CD4-positive, alpha-beta memory T cell (primary cell): ENCODE measurements around the gene CYP3A5. TPM values are rescaled to one million over a fixed set of nuclear protein-coding genes. Genes with fewer than 3 reads are reported as not detected.

Experiments used
- CTCF ChIA-PET: fragments of 350-600 bp; sonication (Branson Sonifier 250); formaldehyde crosslinking; loops from one replicate; lab custom pipeline; 2021; ENCODE audit warnings: inconsistent platforms; ENCODE audit not compliant: partially characterized antibody; lab: Charles Lee
- POLR2A ChIA-PET: fragments of 350-600 bp; sonication (Branson Sonifier 250); formaldehyde crosslinking; loops from one replicate; lab custom pipeline; 2021; ENCODE audit not compliant: partially characterized antibody; lab: Charles Lee
- DNase-seq, 5 donors: peaks; one replicate each; pipeline versions ENCODE4 v3.0.0 to v3.0.0-alpha.2; 2020 to 2022; ENCODE audit warnings: mixed read lengths in 1 of 5
- H3K27ac ChIP-seq: one replicate; pipeline ENCODE4 v1.7.0; 2013; ENCODE audit warnings: low read depth, low read length
- H3K27me3 ChIP-seq: 2 replicates; pipeline ENCODE4 v1.7.0; 2013; ENCODE audit warnings: mild to moderate bottlenecking, low read length, moderate library complexity; ENCODE audit not compliant: insufficient read depth
- H3K36me3 ChIP-seq: 2 replicates; pipeline ENCODE4 v1.7.0; 2013; ENCODE audit warnings: mild to moderate bottlenecking, low read length, moderate library complexity; ENCODE audit not compliant: insufficient read depth
- H3K4me1 ChIP-seq: 2 replicates; pipeline ENCODE4 v1.7.0; 2013; ENCODE audit warnings: mild to moderate bottlenecking, low read length, moderate library complexity; ENCODE audit not compliant: insufficient read depth
- H3K4me3 ChIP-seq, 2 donors: one replicate each; pipeline ENCODE4 v1.7.0; 2013; ENCODE audit warnings: low read length in 2 of 2, mild to moderate bottlenecking in 1 of 2
- H3K9me3 ChIP-seq, 2 donors: one replicate each; pipeline ENCODE4 v1.7.0; 2013; ENCODE audit warnings: low read length in 2 of 2, control low read depth in 1 of 2; ENCODE audit not compliant: control insufficient read depth in 1 of 2
- H3K27ac Mint-ChIP-seq, 7 donors: one replicate each; pipeline ENCODE4 v1.8.0; 2020 to 2021; ENCODE audit warnings: mixed read lengths in 7 of 7, mild to moderate bottlenecking in 6 of 7, inconsistent platforms in 3 of 7, moderate library complexity in 3 of 7
- H3K27me3 Mint-ChIP-seq, 2 donors: one replicate each; pipeline ENCODE4 v1.8.0; 2020 to 2021; ENCODE audit warnings: mixed read lengths in 2 of 2
- H3K36me3 Mint-ChIP-seq, 2 donors: one replicate each; pipeline ENCODE4 v1.8.0; 2020 to 2021; ENCODE audit warnings: mixed read lengths in 2 of 2, inconsistent platforms in 1 of 2, mild to moderate bottlenecking in 1 of 2
- H3K4me1 Mint-ChIP-seq, 4 donors: one replicate each; pipeline ENCODE4 v1.8.0; 2020 to 2021; ENCODE audit warnings: mixed read lengths in 4 of 4, mild to moderate bottlenecking in 1 of 4
- H3K4me3 Mint-ChIP-seq, 8 donors: one replicate each; pipeline ENCODE4 v1.8.0; 2020 to 2021; ENCODE audit warnings: mixed read lengths in 8 of 8, mild to moderate bottlenecking in 7 of 8, moderate library complexity in 6 of 8, inconsistent platforms in 3 of 8
- H3K9me3 Mint-ChIP-seq, 8 donors: one replicate each; pipeline ENCODE4 v1.8.0; 2020 to 2021; ENCODE audit warnings: mixed read lengths in 8 of 8, mild to moderate bottlenecking in 5 of 8, inconsistent platforms in 3 of 8, moderate library complexity in 1 of 8
- intact Hi-C: fragments of 100-400 bp; cut with micrococcal nuclease; formaldehyde crosslinking; loops from one replicate; pipeline ENCODE4 v1.15.1; 2023
- polyA plus RNA-seq, 2 donors: library from polyadenylated mRNA; unstranded; fragments of 300-500 nt; fragmentation: Illumina TruSeq; gene quantifications; one replicate each; pipeline ENCODE4 v1.2.3, GENCODE V29; 2021
- total RNA-seq, 2 experiments: library from RNA; stranded (reverse); gene quantifications; one replicate each; pipeline ENCODE4 v1.2.3, GENCODE V29; 2021

The CYP3A5 gene
- total and polyA plus RNA-seq, 4 experiments from 2014 or later, result 0.19 to 0.45 TPM; not detected in 2

DNA sequence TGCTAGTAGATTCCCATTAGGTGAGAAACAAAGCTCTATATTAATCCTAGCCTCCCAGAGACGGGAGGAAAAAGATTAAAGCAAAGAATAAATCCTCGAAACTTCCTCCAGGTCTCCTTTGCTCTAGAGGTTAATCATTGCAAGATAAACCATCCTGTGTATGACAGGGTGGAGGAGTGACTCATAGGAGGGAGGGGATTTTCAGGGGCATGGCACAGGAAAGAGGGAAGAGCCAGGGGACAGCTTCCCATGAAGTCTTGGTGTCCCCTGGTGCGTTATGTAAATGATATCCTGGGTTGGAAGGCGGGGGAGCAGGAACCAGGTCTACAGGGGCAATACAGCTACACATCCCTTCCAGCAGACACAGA is 780 bp downstream of the CYP3A5 start:
- intact Hi-C loops, result no loop called here
- Histone ChIP-seq H3K4me1 (peaks cover 6% of the 10 kb centered on the region), H3K27ac (no peak overlapping the region), H3K27me3 (no peaks in the 10 kb centered on the region), H3K4me3 (no peak overlapping the region), H3K36me3 (no peaks in the 10 kb centered on the region), H3K9me3 (no peaks in the 10 kb centered on the region)
- Mint-ChIP-seq H3K27me3 (peaks cover 5% of the 10 kb centered on the region in 2 donors), H3K36me3 (peaks cover 4 to 33% of the 10 kb centered on the region in 2 donors), H3K4me3 (no peak overlapping the region), H3K27ac (no peak overlapping the region), H3K4me1 (peaks cover 11 to 19% (median 16%) of the 10 kb centered on the region in 4 donors), H3K9me3 (peaks cover 0 to 5% (median 1%) of the 10 kb centered on the region in 8 donors)
- no peak for DNase-seq
- ChIA-PET POLR2A (no interaction called here), CTCF (no interaction called here)

DNA sequence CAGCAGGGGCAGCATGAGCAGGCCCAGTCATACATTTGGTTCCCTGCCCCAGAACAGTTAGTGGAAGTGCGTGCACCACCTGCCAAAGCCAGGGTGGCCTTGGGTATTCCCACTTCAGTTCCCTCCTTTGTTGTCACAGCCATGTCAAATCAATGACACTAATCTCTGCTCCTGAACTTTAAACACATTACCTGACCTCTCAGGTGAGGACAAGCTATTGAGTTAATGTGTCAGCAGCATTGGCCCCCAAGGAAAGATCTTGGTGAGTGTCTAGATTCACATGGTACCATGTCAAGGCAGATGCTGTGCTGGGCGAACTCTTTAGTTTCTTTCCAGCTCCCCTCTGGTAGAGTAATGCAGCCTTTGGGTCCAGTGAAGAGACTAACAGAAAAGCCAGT is 2.1 kb downstream of the CYP3A5 start:
- H3K27ac Mint-ChIP-seq, result no peak overlapping the region
- intact Hi-C loops, result no loop called here
- CTCF ChIA-PET, result no interaction called here

GRCh38 chr7:99677013-99677647 is 2.7 kb downstream of the CYP3A5 start:
- Histone ChIP-seq H3K27me3 (no peaks in the 10 kb centered on the region), H3K9me3 (no peaks in the 10 kb centered on the region), H3K27ac (no peak overlapping the region), H3K4me1 (peaks cover 6% of the 10 kb centered on the region), H3K36me3 (no peaks in the 10 kb centered on the region), H3K4me3 (no peak overlapping the region)
- Mint-ChIP-seq H3K4me1 (peaks cover 11 to 26% (median 17%) of the 10 kb centered on the region in 4 donors), H3K4me3 (no peak overlapping the region), H3K36me3 (peaks cover 2 to 18% of the 10 kb centered on the region in 2 donors), H3K9me3 (peaks cover 0 to 3% (median 0%) of the 10 kb centered on the region in 8 donors), H3K27me3 (peaks cover 0 to 5% of the 10 kb centered on the region in 2 donors), H3K27ac (peak overlapping the region in 1 of 7 donors; percentile 29)
- intact Hi-C loops, result no loop called here
- DNase-seq, result no peak
- POLR2A ChIA-PET, result no interaction called here
- CTCF ChIA-PET, result no interaction called here

More for the DNA sequence above, 2.1 kb downstream of the CYP3A5 start:
- POLR2A ChIA-PET, result no interaction called here
- peaks cover 0 to 4% (median 1%) of the 10 kb centered on the region in 8 donors for H3K9me3 Mint-ChIP-seq
- Histone ChIP-seq H3K27ac (no peak overlapping the region), H3K9me3 (no peaks in the 10 kb centered on the region), H3K4me3 (no peak overlapping the region), H3K27me3 (no peaks in the 10 kb centered on the region), H3K36me3 (no peaks in the 10 kb centered on the region), H3K4me1 (peaks cover 6% of the 10 kb centered on the region)
- H3K27me3 Mint-ChIP-seq, result peaks cover 0 to 5% of the 10 kb centered on the region in 2 donors
- H3K4me3 Mint-ChIP-seq, result no peak overlapping the region
- no peak for DNase-seq
- H3K4me1 Mint-ChIP-seq, result peaks cover 11 to 26% (median 16%) of the 10 kb centered on the region in 4 donors
- peaks cover 2 to 24% of the 10 kb centered on the region in 2 donors for H3K36me3 Mint-ChIP-seq

DNA sequence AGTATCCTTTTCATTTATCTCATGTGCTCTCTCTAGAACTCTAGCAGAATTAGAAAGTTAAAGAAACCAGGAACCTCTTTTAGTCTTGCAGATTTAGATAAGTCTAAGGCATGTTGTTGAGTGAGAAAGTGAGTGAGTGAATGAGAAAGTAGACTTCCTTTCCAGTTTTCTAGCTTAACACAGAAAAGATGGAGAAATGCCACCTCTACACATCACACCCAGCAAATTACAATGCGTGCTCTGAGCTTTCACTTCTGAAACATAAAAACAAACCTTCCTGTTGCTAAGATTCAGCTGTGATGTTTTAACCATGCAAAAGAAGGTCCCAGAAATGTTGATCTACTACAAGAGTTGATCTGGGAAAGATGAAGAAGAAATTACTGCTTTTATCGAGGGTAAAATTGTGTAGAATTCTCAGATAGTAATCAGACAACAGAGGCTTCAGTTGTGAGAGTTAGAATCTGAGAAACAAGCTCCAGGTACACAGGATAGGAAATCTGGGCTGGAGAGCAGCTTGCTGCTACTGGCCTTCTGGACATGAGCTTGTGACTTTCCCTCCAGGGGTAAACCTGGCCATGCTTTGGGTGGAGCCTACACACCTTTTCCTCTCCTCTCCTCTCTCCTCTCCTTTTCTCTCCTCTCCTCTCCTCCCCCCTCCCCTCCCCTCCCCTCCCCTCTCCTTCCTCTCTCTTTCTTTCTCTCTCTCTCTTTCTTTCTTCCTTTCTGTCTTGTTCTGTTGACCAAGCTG is 4.6 kb downstream of the CYP3A5 start:
- Mint-ChIP-seq H3K9me3 (no peaks in the 10 kb centered on the region), H3K27me3 (peaks cover 0 to under 1% of the 10 kb centered on the region in 2 donors), H3K27ac (peak overlapping the region in 6 of 7 donors; percentile 54 to 96 (median 73)), H3K4me1 (peaks cover 11 to 26% (median 17%) of the 10 kb centered on the region in 4 donors), H3K36me3 (peaks cover 0 to 5% of the 10 kb centered on the region in 2 donors), H3K4me3 (peak overlapping the region in 6 of 8 donors; percentile 14 to 58 (median 36))
- peak in 1 of 5 donors; percentile 5 for DNase-seq
- H3K4me3 ChIP-seq, result no peak overlapping the region
- intact Hi-C loops, result no loop called here
- no peak overlapping the region for H3K27ac ChIP-seq
- POLR2A ChIA-PET, result no interaction called here
- no peaks in the 10 kb centered on the region for H3K9me3 ChIP-seq
- H3K36me3 ChIP-seq, result no peaks in the 10 kb centered on the region
- H3K27me3 ChIP-seq, result no peaks in the 10 kb centered on the region
- CTCF ChIA-PET, result no interaction called here
- H3K4me1 ChIP-seq, result peaks cover 6% of the 10 kb centered on the region

DNA sequence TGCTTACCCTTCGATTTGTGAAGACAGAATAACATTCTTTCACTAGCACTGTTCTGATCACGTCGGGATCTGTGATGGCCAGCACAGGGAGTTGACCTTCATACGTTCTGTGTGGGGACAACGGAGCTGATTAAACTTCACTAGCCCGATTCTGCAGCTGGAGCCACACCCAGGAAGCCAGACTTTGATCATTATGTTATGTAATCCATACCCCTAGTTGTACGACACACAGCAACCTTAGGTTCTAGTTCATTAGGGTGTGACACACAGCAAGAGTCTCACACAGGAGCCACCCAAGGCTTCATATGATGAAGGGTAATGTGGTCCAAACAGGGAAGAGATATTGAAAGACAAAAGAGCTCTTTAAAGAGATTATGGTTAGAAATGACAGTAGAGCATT is 7.2 kb downstream of the CYP3A5 start:
- Mint-ChIP-seq H3K9me3 (no peaks in the 10 kb centered on the region), H3K27ac (peak overlapping the region in 2 of 7 donors; percentile 41 to 54), H3K4me1 (peaks cover 11 to 26% (median 17%) of the 10 kb centered on the region in 4 donors), H3K27me3 (no peaks in the 10 kb centered on the region), H3K4me3 (no peak overlapping the region), H3K36me3 (peaks cover 0 to 7% of the 10 kb centered on the region in 2 donors)
- no peak for DNase-seq
- Histone ChIP-seq H3K4me1 (peaks cover 6% of the 10 kb centered on the region), H3K27me3 (no peaks in the 10 kb centered on the region), H3K27ac (no peak overlapping the region), H3K4me3 (no peak overlapping the region), H3K36me3 (no peaks in the 10 kb centered on the region), H3K9me3 (no peaks in the 10 kb centered on the region)
- ChIA-PET POLR2A (no interaction called here), CTCF (no interaction called here)
- intact Hi-C loops, result no loop called here

- Mint-ChIP-seq H3K27ac (no peak overlapping the region), H3K9me3 (no peaks in the 10 kb centered on the region), H3K4me3 (no peak overlapping the region), H3K36me3 (peaks cover 2 to 21% of the 10 kb centered on the region in 2 donors), H3K4me1 (peaks cover 3 to 15% (median 6%) of the 10 kb centered on the region in 4 donors), H3K27me3 (no peaks in the 10 kb centered on the region)
- Histone ChIP-seq H3K27ac (no peak overlapping the region), H3K9me3 (no peaks in the 10 kb centered on the region), H3K4me3 (no peak overlapping the region), H3K27me3 (no peaks in the 10 kb centered on the region), H3K36me3 (no peaks in the 10 kb centered on the region), H3K4me1 (peaks cover 1% of the 10 kb centered on the region)
- intact Hi-C loops, result no loop called here
- CTCF ChIA-PET, result no interaction called here
- POLR2A ChIA-PET, result no interaction called here
- DNase-seq, result no peak
Observed at GRCh38 chr7:99669782-99670181, 10.0 kb downstream of the CYP3A5 start.

GRCh38 chr7:99668541-99668940 is 11.3 kb downstream of the CYP3A5 start:
- Histone ChIP-seq H3K27ac (no peak overlapping the region), H3K9me3 (no peaks in the 10 kb centered on the region), H3K36me3 (no peaks in the 10 kb centered on the region), H3K27me3 (no peaks in the 10 kb centered on the region), H3K4me3 (no peak overlapping the region), H3K4me1 (no peaks in the 10 kb centered on the region)
- Mint-ChIP-seq H3K4me3 (no peak overlapping the region), H3K27me3 (no peaks in the 10 kb centered on the region), H3K9me3 (no peaks in the 10 kb centered on the region), H3K36me3 (peaks cover 8 to 32% of the 10 kb centered on the region in 2 donors), H3K4me1 (peaks cover 0 to 3% (median 1%) of the 10 kb centered on the region in 4 donors), H3K27ac (peak overlapping the region in 1 of 7 donors; percentile 65)
- POLR2A ChIA-PET, result no interaction called here
- CTCF ChIA-PET, result no interaction called here
- intact Hi-C loops, result no loop called here
- no peak for DNase-seq
